IMR-90 (cell line): ENCODE data around the gene CHST2. TPM values are rescaled to one million over a fixed set of nuclear protein-coding genes. Genes with fewer than 3 reads are reported as not detected.

Experiments
- ATAC-seq: fragments of 200-7000 bp; cut with Tn5 transposase; 2 replicates; pipeline ENCODE4 v1.9.1; 2020; ENCODE audit warnings: low read depth, mild to moderate bottlenecking, moderate library complexity
- BruUV-seq: library from RNA; stranded (reverse); fragments of 400-500 nt; replicated peaks from 2 replicates; lab custom pipeline; 2021; lab: Mats Ljungman, UMichigan
- CTCF ChIA-PET: fragments of 300-600 bp; formaldehyde crosslinking; extraction: SDS; loops from one replicate; lab custom pipeline; 2021; ENCODE audit warnings: antibody characterized with exemption; lab: Yijun Ruan, JAX
- POLR2A ChIA-PET: fragments of 300-600 bp; sonication (Branson Sonifier 250); formaldehyde crosslinking; loops from one replicate; lab custom pipeline; 2022; ENCODE audit warnings: antibody characterized with exemption; ENCODE audit not compliant: unreplicated experiment; lab: Charles Lee
- DNase-seq: peaks from one replicate; pipeline ENCODE4 v3.0.0; 2013
- H2AFZ ChIP-seq: replicated peaks from 2 replicates; pipeline ENCODE3; 2013; ENCODE audit warnings: low read length, mild to moderate bottlenecking; ENCODE audit not compliant: poor library complexity
- H2AK5ac ChIP-seq: 2 replicates; pipeline ENCODE4 v1.6.1; 2013; ENCODE audit warnings: low read depth, low read length, inconsistent platforms
- H2AK9ac ChIP-seq: replicated peaks from 2 replicates; pipeline ENCODE3; 2013; ENCODE audit warnings: mild to moderate bottlenecking, low read depth, low read length, moderate library complexity; ENCODE audit not compliant: poor library complexity
- H2BK120ac ChIP-seq: 2 replicates; pipeline ENCODE4 v1.6.1; 2013; ENCODE audit warnings: low read depth, low read length, inconsistent platforms
- H2BK15ac ChIP-seq: 3 replicates; pipeline ENCODE4 v1.6.1; 2013; ENCODE audit warnings: low read depth, low read length, inconsistent platforms
- H2BK20ac ChIP-seq: 2 replicates; pipeline ENCODE4 v1.6.1; 2013; ENCODE audit warnings: low read depth, mild to moderate bottlenecking, inconsistent platforms, low read length, moderate library complexity
- H2BK5ac ChIP-seq: 2 replicates; pipeline ENCODE4 v1.6.1; 2013; ENCODE audit warnings: mild to moderate bottlenecking, low read depth, low read length, inconsistent platforms; ENCODE audit not compliant: poor library complexity, severe bottlenecking
- H3K14ac ChIP-seq: replicated peaks from 2 replicates; pipeline ENCODE4 v1.6.1; 2013; ENCODE audit warnings: low read depth, low read length, inconsistent platforms
- H3K18ac ChIP-seq: 2 replicates; pipeline ENCODE4 v1.6.1; 2013; ENCODE audit warnings: low read depth, low read length, control low read depth
- H3K23ac ChIP-seq: 2 replicates; pipeline ENCODE4 v1.6.1; 2013; ENCODE audit warnings: low read depth, low read length, inconsistent platforms
- H3K27ac ChIP-seq: 2 replicates; pipeline ENCODE4 v1.5.1; 2013; ENCODE audit warnings: mild to moderate bottlenecking, control low read depth, low read length; ENCODE audit not compliant: insufficient read depth
- H3K27me3 ChIP-seq: 2 replicates; pipeline ENCODE4 v1.6.1; 2013; ENCODE audit warnings: low read length; ENCODE audit not compliant: control insufficient read depth, insufficient read depth
- H3K36me3 ChIP-seq: 2 replicates; pipeline ENCODE4 v1.6.1; 2013; ENCODE audit warnings: low read length, mixed read lengths; ENCODE audit not compliant: control insufficient read depth, insufficient read depth
- H3K4ac ChIP-seq: 2 replicates; pipeline ENCODE4 v1.6.1; 2013; ENCODE audit warnings: low read depth, low read length, inconsistent platforms
- H3K4me1 ChIP-seq: 2 replicates; pipeline ENCODE4 v1.6.1; 2013; ENCODE audit warnings: low read length, mixed read lengths; ENCODE audit not compliant: control insufficient read depth, insufficient read depth
- H3K4me2 ChIP-seq: 2 replicates; pipeline ENCODE4 v1.6.1; 2013; ENCODE audit warnings: low read depth, mild to moderate bottlenecking, control low read depth, low read length, moderate library complexity
- H3K4me3 ChIP-seq: 2 replicates; pipeline ENCODE4 v1.5.1; 2013; ENCODE audit warnings: low read depth, mild to moderate bottlenecking, control low read depth, low read length, moderate library complexity; ENCODE audit not compliant: insufficient read depth
- H3K56ac ChIP-seq: 2 replicates; pipeline ENCODE4 v1.6.1; 2013; ENCODE audit warnings: low read length, inconsistent platforms; ENCODE audit not compliant: insufficient read depth; ENCODE audit errors: extremely low read depth
- H3K79me1 ChIP-seq, 2 experiments: 2 replicates each; pipeline ENCODE4 v1.6.1; 2013; ENCODE audit warnings: low read length in 2 of 2, inconsistent platforms in 1 of 2, low read depth in 1 of 2
- H3K9ac ChIP-seq: 2 replicates; pipeline ENCODE4 v1.6.1; 2013; ENCODE audit warnings: low read depth, low read length, control low read depth
- H3K9me1 ChIP-seq: 2 replicates; pipeline ENCODE4 v1.6.1; 2013; ENCODE audit warnings: low read length, inconsistent platforms; ENCODE audit not compliant: insufficient read depth
- H3K9me3 ChIP-seq: 2 replicates; pipeline ENCODE4 v1.6.1; 2013; ENCODE audit warnings: low read length; ENCODE audit not compliant: control insufficient read depth, insufficient read depth
- H4K20me1 ChIP-seq: 2 replicates; pipeline ENCODE4 v1.6.1; 2013; ENCODE audit warnings: low read length, inconsistent platforms; ENCODE audit not compliant: insufficient read depth
- H4K5ac ChIP-seq: 2 replicates; pipeline ENCODE4 v1.6.1; 2013; ENCODE audit warnings: mild to moderate bottlenecking, low read depth, low read length, control low read depth
- H4K8ac ChIP-seq, 2 experiments: 2 replicates each; pipeline ENCODE4 v1.6.1; 2013; ENCODE audit warnings: low read depth in 2 of 2, low read length in 2 of 2, control low read depth in 1 of 2, inconsistent platforms in 1 of 2
- H4K91ac ChIP-seq: 2 replicates; pipeline ENCODE4 v1.6.1; 2013; ENCODE audit warnings: low read depth, low read length, inconsistent platforms; ENCODE audit not compliant: insufficient read depth
- CEBPB ChIP-seq: IDR thresholded peaks from 2 replicates; pipeline ENCODE4 v1.6.1; 2012; ENCODE audit warnings: low read depth, low read length, improper control_type of control experiment
- ELK1 ChIP-seq: fragments of 150-350 bp; IDR thresholded peaks from 2 replicates; pipeline ENCODE4 v1.6.1; 2016; ENCODE audit warnings: low read depth, mild to moderate bottlenecking, low read length, moderate library complexity, borderline replicate concordance
- FOS ChIP-seq: fragments of 150-350 bp; IDR thresholded peaks from 2 replicates; pipeline ENCODE4 v1.6.1; 2016; ENCODE audit warnings: low read depth, low read length
- WGBS, 2 experiments: methylation state at CpG; one replicate each; pipeline versions ENCODE4 v1.1.5 to v1.1.7; 2013; ENCODE audit warnings: missing lambda C conversion rate in 2 of 2; ENCODE audit not compliant: insufficient read length in 1 of 2; ENCODE audit errors: extremely low coverage in 2 of 2; 5-methylcytosine and 5-hydroxymethylcytosine counted together
- dilution Hi-C: fragments of 300-500 bp; cut with HindIII; formaldehyde crosslinking; loops from one replicate; pipeline ENCODE4 v1.14.3; 2018; ENCODE audit warnings: low sequenced_read_pairs; ENCODE audit not compliant: unreplicated experiment
- in situ Hi-C: fragments of 300-500 bp; cut with MboI; formaldehyde crosslinking; loops from 3 replicates; pipeline ENCODE4 v1.14.3; 2019; ENCODE audit warnings: low sequenced_read_pairs, inconsistent platforms, mixed read lengths
- intact Hi-C: fragments of 100-400 bp; cut with micrococcal nuclease; formaldehyde crosslinking; loops from 2 replicates; pipeline ENCODE4 v1.10.0; 2022
- polyA plus RNA-seq, 3 experiments: library from polyadenylated mRNA; depleted of rRNA; stranded (reverse); fragments of >200 nt; gene quantifications; 2 replicates each; pipeline ENCODE4 v1.2.3, GENCODE V29; 2012; ENCODE audit warnings: low replicate concordance in 1 of 3
- total RNA-seq: library from RNA; depleted of rRNA; stranded (reverse); fragments of >200 nt; gene quantifications from 2 replicates; pipeline ENCODE4 v1.2.3, GENCODE V29; 2012

CHST2 gene
- total and polyA plus RNA-seq, 2 of the 4 experiments (the other 2 are of a cell fraction) = 0.90 to 1.4 TPM

GRCh38 chr3:143084856-143085731, 34.5 kb upstream of the CHST2 start (continued):
- no peak for TF ChIP-seq CEBPB

GRCh38 chr3:143088835-143089234, 30.7 kb upstream of the CHST2 start:
- Histone ChIP-seq H4K8ac (no peak overlapping the region), H3K79me1 (no peaks in the 10 kb centered on the region), H2AFZ (no peak overlapping the region), H3K27ac (no peak overlapping the region), H3K9me3 (no peaks in the 10 kb centered on the region), H3K9ac (no peak overlapping the region), H3K36me3 (no peaks in the 10 kb centered on the region), H3K56ac (no peak overlapping the region), H2BK15ac (no peak overlapping the region), H3K4me2 (no peak overlapping the region), H2AK9ac (no peak overlapping the region), H4K5ac (no peak overlapping the region), H2AK5ac (no peak overlapping the region), H3K23ac (no peak overlapping the region), H2BK5ac (no peak overlapping the region), H3K14ac (no peak overlapping the region), H2BK120ac (no peak overlapping the region), H3K18ac (no peak overlapping the region), H3K4ac (no peak overlapping the region), H4K20me1 (no peaks in the 10 kb centered on the region), H3K27me3 (peaks cover 5% of the 10 kb centered on the region), H3K4me3 (no peak overlapping the region), H2BK20ac (no peak overlapping the region), H3K4me1 (no peaks in the 10 kb centered on the region), H4K91ac (no peak overlapping the region), H3K9me1 (no peaks in the 10 kb centered on the region)
- TF ChIP-seq ELK1 (no peak), FOS (no peak)
- no peak for ATAC-seq
- no peak for DNase-seq
- intact Hi-C loops (no loop called here), dilution Hi-C loops (no loop called here), in situ Hi-C loops (no loop called here)
- BruUV-seq = no TSS peak
- no CpG with 5 or more reads among the region's 1 CpG for WGBS, 2 experiments
- ChIA-PET CTCF (no interaction called here), POLR2A (no interaction called here)
